ENCODE data around the gene ENPP6.

DNA sequence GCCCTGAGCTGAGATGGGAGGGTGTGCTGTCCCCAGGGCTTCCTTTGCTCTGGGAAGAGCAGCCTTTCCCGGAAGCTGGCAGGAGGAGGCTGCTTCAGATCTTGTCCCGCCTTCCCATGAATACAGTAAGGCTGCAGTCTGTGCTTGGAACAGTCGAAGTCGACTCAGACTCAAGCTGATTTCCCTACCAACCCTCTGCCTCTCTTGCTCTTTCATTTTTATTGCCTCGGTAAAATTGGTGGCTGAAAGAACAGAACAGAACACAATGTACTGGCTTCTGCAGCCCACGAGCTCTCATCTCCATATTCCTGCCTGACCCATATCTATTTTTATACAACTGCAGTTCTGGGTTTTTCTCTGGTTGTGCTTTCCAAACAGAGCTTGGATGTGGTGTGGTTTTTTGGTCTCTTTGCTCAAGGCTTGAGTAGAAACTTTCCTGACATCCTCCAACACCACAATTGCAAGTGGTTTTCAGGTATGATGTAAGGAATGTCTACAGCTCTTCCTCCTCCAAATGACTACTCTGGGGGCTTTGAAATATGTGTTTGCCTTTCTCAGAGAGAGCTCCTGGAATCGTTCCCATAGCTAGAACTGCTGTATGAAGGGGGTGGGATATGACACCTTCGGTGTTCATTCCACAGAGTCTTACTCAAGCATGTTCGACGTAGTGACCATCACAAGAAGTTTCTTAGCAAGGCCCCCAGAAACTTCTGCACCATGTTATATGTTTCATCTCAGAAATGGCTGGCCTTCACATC lies 61.3 kb downstream of the ENPP6 start:
- TF ChIP-seq EZH2 (IDR thresholded peaks at IDR 0.05; ENCODE audit: borderline replicate concordance, low read depth, low read length, poor library complexity, severe bottlenecking): no peak
- TF ChIP-seq, protein P1, sequence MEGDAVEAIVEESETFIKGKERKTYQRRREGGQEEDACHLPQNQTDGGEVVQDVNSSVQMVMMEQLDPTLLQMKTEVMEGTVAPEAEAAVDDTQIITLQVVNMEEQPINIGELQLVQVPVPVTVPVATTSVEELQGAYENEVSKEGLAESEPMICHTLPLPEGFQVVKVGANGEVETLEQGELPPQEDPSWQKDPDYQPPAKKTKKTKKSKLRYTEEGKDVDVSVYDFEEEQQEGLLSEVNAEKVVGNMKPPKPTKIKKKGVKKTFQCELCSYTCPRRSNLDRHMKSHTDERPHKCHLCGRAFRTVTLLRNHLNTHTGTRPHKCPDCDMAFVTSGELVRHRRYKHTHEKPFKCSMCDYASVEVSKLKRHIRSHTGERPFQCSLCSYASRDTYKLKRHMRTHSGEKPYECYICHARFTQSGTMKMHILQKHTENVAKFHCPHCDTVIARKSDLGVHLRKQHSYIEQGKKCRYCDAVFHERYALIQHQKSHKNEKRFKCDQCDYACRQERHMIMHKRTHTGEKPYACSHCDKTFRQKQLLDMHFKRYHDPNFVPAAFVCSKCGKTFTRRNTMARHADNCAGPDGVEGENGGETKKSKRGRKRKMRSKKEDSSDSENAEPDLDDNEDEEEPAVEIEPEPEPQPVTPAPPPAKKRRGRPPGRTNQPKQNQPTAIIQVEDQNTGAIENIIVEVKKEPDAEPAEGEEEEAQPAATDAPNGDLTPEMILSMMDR (conservative IDR thresholded peaks at IDR 0.05; ENCODE audit: low read depth, low read length): no peak
